Fibroblast of pulmonary artery (primary cell): ENCODE results near the gene DOCK4.
A peak's percentile ranks its signal among the peaks of the same experiment; 100 is the strongest.

Source experiments
- DNase-seq: peaks from one replicate; pipeline ENCODE4 v3.0.0-alpha.2; 2010; ENCODE audit warnings: low read depth
- H3K4me3 ChIP-seq: replicated peaks from 2 replicates; pipeline ENCODE4 v1.5.1; 2011; ENCODE audit warnings: low read depth, mild to moderate bottlenecking, control low read depth, low read length, moderate library complexity
- CTCF ChIP-seq: IDR thresholded peaks from 2 replicates; pipeline ENCODE4 v1.5.1; 2011; ENCODE audit warnings: mild to moderate bottlenecking, control low read depth, low read length, inconsistent platforms; ENCODE audit errors: missing control alignments

Gene DOCK4

GRCh38 chr7:112042631-112043030, 163.6 kb downstream of the DOCK4 start:
- no peak for TF ChIP-seq CTCF
- H3K4me3 ChIP-seq, result no peak overlapping the region
- no peak for DNase-seq

GRCh38 chr7:112038353-112038752, 167.8 kb downstream of the DOCK4 start:
- no peak overlapping the region for H3K4me3 ChIP-seq
- TF ChIP-seq CTCF, result no peak
- DNase-seq, result no peak

- DNase-seq, result peak; percentile 31
- no peak for TF ChIP-seq CTCF
- H3K4me3 ChIP-seq, result no peak overlapping the region
Measured at GRCh38 chr7:112036071-112036470, 170.1 kb downstream of the DOCK4 start.

DNA sequence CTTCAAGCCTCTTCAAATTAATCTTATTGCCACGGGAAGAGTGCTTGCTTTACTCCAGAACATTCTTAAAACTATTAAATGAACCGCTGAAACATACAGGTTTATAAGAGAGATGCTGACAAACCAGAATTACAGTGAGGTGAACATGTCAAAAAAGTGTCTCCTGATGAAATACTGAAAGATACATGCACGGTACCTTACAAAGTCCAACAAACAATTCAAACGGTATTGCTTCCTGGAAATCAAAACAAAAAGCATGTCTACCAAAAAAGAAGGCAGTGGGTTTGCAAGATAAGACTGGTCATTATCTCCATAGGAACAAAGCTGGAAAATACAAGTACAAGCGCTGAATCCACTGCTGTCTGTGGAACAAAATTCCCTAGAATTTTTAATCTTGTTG, 174.5 kb downstream of the DOCK4 start:
- H3K4me3 ChIP-seq, result no peak overlapping the region
- no peak for DNase-seq
- no peak for TF ChIP-seq CTCF

- no peak for TF ChIP-seq CTCF
- DNase-seq, result no peak
- H3K4me3 ChIP-seq, result no peak overlapping the region
Measured at GRCh38 chr7:112025556-112025955, 180.6 kb downstream of the DOCK4 start.

GRCh38 chr7:112023786-112024185, 182.4 kb downstream of the DOCK4 start:
- no peak overlapping the region for H3K4me3 ChIP-seq
- TF ChIP-seq CTCF, result no peak
- peak; percentile 20 for DNase-seq

- DNase-seq, result peak; percentile 23
- TF ChIP-seq CTCF, result no peak
- no peak overlapping the region for H3K4me3 ChIP-seq
Measured at GRCh38 chr7:112023282-112023681, 182.9 kb downstream of the DOCK4 start.
